HG02981 (cell line): ENCODE results near the gene RTL9.
"Not testable (repeated sequence)": the region's sequence is repeated elsewhere in the genome, so short reads cannot be mapped to it uniquely, and the experiment has no call there.

Experiments used
- ATAC-seq: cut with Tn5 transposase; IDR thresholded peaks from one replicate; pipeline ENCODE4 v1.9.1; 2021; ENCODE audit warnings: mild to moderate bottlenecking, moderate library complexity; ENCODE audit not compliant: unreplicated experiment

Gene RTL9

GRCh38 chrX:110358548-110358947 is at the start of gene RTL9:
Gene RTL9 (plus strand): TSS chrX:110358848. CDS start chrX:110450618, 91,770 bp downstream.
- no peak for ATAC-seq

GRCh38 chrX:110310000-110310790 is 48.5 kb upstream of the RTL9 start:
- ATAC-seq: no peak

- ATAC-seq: peak; percentile 87
Measured at GRCh38 chrX:110310896-110311295, 47.8 kb upstream of the RTL9 start.

GRCh38 chrX:110311437-110312230 is 47.0 kb upstream of the RTL9 start:
- ATAC-seq: no peak

- ATAC-seq: no peak
Measured at GRCh38 chrX:110315551-110315950, 43.1 kb upstream of the RTL9 start.

- no peak for ATAC-seq
Measured at GRCh38 chrX:110316351-110317060, 42.1 kb upstream of the RTL9 start.

- ATAC-seq: peak; percentile 14
Measured at GRCh38 chrX:110317061-110317819, 41.4 kb upstream of the RTL9 start.

GRCh38 chrX:110317820-110318663 is 40.6 kb upstream of the RTL9 start, which contains the start of gene AMMECR1:
Gene AMMECR1 (minus strand): TSS chrX:110318085. CDS start chrX:110318071, 14 bp downstream.
- ATAC-seq: peak; percentile 76

- peak; percentile 27 for ATAC-seq
Measured at GRCh38 chrX:110318664-110318968, 40.0 kb upstream of the RTL9 start.

- no peak for ATAC-seq
Measured at GRCh38 chrX:110320381-110320987, 38.2 kb upstream of the RTL9 start.

GRCh38 chrX:110321081-110321480 is 37.6 kb upstream of the RTL9 start:
- no peak for ATAC-seq

GRCh38 chrX:110321670-110322069 is 37.0 kb upstream of the RTL9 start:
- ATAC-seq: no peak

GRCh38 chrX:110322603-110323002 is 36.0 kb upstream of the RTL9 start:
- no peak for ATAC-seq

- ATAC-seq: no peak
Measured at GRCh38 chrX:110326712-110327111, 31.9 kb upstream of the RTL9 start.

- ATAC-seq: no peak
Measured at GRCh38 chrX:110327336-110327735, 31.3 kb upstream of the RTL9 start.

GRCh38 chrX:110328613-110329012 is 30.0 kb upstream of the RTL9 start:
- not testable (repeated sequence) for ATAC-seq

- no peak for ATAC-seq
Measured at GRCh38 chrX:110331444-110332030, 27.1 kb upstream of the RTL9 start.

- ATAC-seq: not testable (repeated sequence)
Measured at GRCh38 chrX:110333458-110333857, 25.2 kb upstream of the RTL9 start.

GRCh38 chrX:110338935-110339334 is 19.7 kb upstream of the RTL9 start:
- ATAC-seq: no peak
